IPS DF 6.9 (cell line): ENCODE data around the gene ZNF652.

Source experiments
- DNase-seq: peaks from one replicate; pipeline ENCODE4 v3.0.0-alpha.2; 2013; ENCODE audit warnings: low read depth, low spot score
- H3K27ac ChIP-seq: one replicate; pipeline ENCODE4 v1.5.1; 2013; ENCODE audit warnings: low read length, control low read depth
- H3K27me3 ChIP-seq: 2 replicates; pipeline ENCODE4 v1.6.1; 2013; ENCODE audit warnings: mild to moderate bottlenecking, low read length; ENCODE audit not compliant: control insufficient read depth, insufficient read depth
- H3K36me3 ChIP-seq: 2 replicates; pipeline ENCODE4 v1.6.1; 2013; ENCODE audit warnings: low read length; ENCODE audit not compliant: control insufficient read depth, insufficient read depth
- H3K4me1 ChIP-seq: 2 replicates; pipeline ENCODE4 v1.6.1; 2013; ENCODE audit warnings: low read length; ENCODE audit not compliant: control insufficient read depth, insufficient read depth
- H3K4me3 ChIP-seq: 2 replicates; pipeline ENCODE4 v1.5.1; 2013; ENCODE audit warnings: mild to moderate bottlenecking, low read length
- H3K9me3 ChIP-seq: 2 replicates; pipeline ENCODE4 v1.6.1; 2013; ENCODE audit warnings: low read length, inconsistent platforms; ENCODE audit not compliant: control insufficient read depth, insufficient read depth
- WGBS: extraction: QIAGEN DNeasy Blood & Tissue Kit; methylation state at CpG from one replicate; pipeline ENCODE4 v1.1.7; 2013; ENCODE audit warnings: mixed read lengths, missing lambda C conversion rate; ENCODE audit not compliant: insufficient read length, insufficient coverage; 5-methylcytosine and 5-hydroxymethylcytosine counted together

Gene ZNF652

DNA sequence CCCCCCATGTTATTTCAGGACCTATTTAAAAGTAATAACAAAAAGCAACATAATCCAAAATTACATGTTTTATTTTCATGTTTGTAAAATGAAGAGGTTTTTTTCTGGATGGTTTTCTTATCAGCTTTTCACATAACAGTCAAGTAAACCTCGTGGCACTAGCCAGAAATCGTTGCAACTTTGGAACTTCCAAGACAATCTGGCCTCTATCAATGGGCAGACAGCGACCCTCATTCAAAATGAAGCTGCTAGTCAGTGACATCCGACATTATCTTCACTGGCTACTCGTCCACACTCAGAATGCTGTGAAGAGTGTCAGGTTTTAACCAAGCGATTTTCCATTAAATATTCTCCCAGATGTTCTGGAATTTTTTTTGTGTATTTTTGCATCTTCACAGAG lies 22.7 kb downstream of the ZNF652 start:
- H3K4me1 ChIP-seq, result no peaks in the 10 kb centered on the region
- no peak for DNase-seq
- WGBS, result no CpG with 5 or more reads among the region's 6 CpGs

DNA sequence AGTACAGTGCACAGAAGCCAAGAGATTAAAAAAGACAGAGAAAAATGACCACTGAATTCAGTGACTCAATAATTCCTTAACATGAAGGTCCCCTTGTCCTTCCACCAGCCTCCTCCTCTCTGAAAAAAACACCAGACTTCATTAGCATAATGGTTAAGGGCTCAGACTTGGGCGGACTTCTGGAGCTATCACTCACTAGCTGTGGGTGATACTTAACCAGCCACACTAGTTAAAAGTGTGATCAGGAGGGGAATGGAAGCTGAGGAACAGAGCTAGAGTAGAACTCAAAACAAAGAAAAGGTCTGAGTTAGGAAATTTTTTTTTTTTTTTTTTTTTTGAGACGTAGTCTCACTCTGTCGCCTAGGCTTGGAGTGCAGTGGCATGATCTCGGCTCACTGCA lies 23.2 kb downstream of the ZNF652 start:
- no peak for DNase-seq
- no peaks in the 10 kb centered on the region for H3K36me3 ChIP-seq
- no peaks in the 10 kb centered on the region for H3K27me3 ChIP-seq
- H3K9me3 ChIP-seq, result no peaks in the 10 kb centered on the region
- no peaks in the 10 kb centered on the region for H3K4me1 ChIP-seq
- H3K4me3 ChIP-seq, result no peak overlapping the region
- no CpG with 5 or more reads among the region's 4 CpGs for WGBS
- no peak overlapping the region for H3K27ac ChIP-seq

More for the DNA sequence above, 22.7 kb downstream of the ZNF652 start:
- Histone ChIP-seq H3K27me3 (no peaks in the 10 kb centered on the region), H3K4me3 (no peak overlapping the region), H3K27ac (no peak overlapping the region), H3K9me3 (no peaks in the 10 kb centered on the region), H3K36me3 (no peaks in the 10 kb centered on the region)

DNA sequence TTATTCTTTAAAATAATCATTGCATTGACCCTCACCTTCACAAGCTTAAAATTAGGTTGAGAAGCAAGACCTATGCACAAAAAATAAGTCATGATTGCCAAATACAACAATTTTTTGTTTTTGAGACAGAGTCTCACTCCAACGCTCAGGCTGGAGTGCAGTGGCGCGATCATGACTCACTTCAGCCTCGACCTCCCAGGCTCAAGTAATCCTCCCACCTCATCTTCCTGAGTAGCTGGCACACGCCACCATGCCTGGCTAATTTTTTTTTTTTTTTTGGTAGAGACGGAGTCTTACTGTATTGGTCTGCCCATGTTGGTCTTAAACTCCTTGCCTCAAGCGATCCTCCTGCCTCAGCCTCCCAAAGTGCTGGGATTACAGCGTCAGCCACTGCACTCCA lies 24.2 kb downstream of the ZNF652 start:
- Histone ChIP-seq H3K27me3 (no peaks in the 10 kb centered on the region), H3K4me1 (no peaks in the 10 kb centered on the region), H3K4me3 (no peak overlapping the region), H3K9me3 (no peaks in the 10 kb centered on the region), H3K36me3 (no peaks in the 10 kb centered on the region), H3K27ac (no peak overlapping the region)
- no peak for DNase-seq
- WGBS, result no CpG with 5 or more reads among the region's 8 CpGs

DNA sequence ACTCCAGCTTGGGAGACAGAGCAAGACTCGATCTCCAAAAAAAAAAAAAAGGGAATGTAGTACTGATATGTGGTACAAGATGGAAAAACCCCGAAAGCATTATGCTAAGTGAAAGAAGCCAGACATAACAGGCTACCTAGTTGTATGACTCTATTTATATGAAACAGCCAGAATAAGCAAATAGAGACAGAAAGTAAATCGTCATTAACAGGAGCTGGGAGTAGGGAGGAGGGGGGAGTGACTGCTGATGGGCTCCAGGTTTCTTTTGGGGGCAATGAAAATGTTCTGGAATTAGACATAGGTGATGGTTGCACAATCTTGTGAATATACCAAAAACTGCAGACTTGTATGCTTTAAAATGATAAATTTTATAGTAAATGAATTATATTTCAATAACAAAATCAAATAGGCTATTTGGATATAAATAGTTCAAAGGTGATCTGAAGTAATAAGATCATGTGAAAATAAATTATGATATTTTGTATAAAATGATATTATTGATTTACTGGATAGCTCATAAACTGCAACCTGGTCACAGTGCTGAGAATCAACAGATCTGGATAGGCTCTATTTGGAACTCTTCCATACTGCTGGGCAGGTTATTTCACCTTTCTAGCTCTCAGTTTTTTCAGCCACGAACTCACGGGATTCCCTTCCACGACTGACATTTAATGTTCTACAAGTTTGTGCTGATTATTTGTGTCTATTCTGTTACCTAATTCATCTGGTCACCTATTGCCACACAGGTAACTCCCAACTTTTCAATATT lies 27.1 kb downstream of the ZNF652 start:
- H3K4me1 ChIP-seq, result no peaks in the 10 kb centered on the region
- H3K4me3 ChIP-seq, result no peak overlapping the region
- no peak for DNase-seq
- no peaks in the 10 kb centered on the region for H3K27me3 ChIP-seq
- H3K9me3 ChIP-seq, result no peaks in the 10 kb centered on the region
- H3K36me3 ChIP-seq, result no peaks in the 10 kb centered on the region
- no peak overlapping the region for H3K27ac ChIP-seq
- no CpG with 5 or more reads among the region's 6 CpGs for WGBS

DNA sequence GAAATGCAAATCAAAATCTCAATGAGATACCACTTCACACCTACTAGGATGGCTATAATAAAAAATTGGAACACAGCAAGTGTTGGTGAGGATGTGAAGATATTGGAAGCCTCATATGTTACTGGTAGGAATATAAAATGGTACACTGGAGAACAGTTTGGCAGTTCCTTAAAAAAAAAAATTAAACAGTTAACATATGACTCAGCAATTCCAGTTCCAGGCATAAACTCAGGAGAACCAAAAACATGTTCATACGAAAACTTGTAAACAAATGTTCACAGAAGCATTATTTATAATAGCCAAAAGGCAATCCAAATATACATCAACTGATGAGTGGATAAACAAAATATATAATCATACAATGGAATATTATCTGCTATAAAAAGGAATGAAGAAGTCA lies 28.2 kb downstream of the ZNF652 start:
- no peaks in the 10 kb centered on the region; the same call in 1 of the 2 replicates for H3K4me1 ChIP-seq
- H3K4me3 ChIP-seq, result no peak overlapping the region
- no peak overlapping the region for H3K27ac ChIP-seq
- no peak for DNase-seq
- H3K27me3 ChIP-seq, result no peaks in the 10 kb centered on the region
- no peaks in the 10 kb centered on the region for H3K36me3 ChIP-seq
- no CpG with 5 or more reads among the region's 1 CpG for WGBS
- H3K9me3 ChIP-seq, result no peaks in the 10 kb centered on the region

DNA sequence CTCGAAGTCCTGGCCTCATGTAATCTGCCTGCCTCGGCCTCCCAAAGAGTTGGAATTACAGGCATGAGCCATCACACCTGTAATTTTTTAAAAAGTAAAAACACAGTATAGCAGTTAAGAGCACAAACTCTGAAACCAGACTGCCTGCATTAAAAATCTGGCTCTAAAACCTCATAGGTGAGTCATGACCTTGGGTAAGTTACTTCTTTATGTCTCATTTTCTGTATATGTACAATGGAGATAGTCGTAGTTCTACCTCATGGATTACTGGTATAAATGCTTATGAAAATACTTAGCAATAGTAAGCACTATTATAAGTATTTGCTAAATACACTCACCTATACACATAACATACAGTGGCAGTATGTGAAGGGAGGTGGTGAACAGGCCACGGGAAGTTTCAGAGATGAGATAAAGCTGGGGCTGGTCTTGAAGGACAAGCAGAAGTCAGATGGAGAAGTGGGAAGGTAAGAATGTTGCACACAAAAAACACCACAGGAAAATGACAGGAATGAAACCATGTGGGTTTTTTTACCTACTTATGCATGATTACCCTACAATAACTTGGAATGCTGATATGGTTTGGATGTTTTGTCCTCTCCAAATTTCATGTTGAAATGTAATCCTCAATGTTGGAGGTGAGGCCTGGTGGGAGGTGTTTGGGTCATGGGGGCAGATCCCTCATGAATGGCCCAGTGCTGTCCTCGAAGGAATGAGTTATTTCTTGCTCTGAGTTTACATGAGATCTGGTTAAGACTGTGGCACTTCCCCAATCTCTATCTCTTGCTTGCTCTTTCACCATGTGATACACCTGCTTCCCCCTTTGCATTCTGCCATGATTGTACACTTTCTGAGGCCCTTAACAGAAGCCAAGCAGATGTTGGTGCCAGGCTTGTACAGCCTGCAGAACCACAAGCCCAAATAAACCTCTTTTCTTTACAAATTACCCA lies 33.9 kb downstream of the ZNF652 start:
- Histone ChIP-seq H3K4me1 (no peaks in the 10 kb centered on the region; the same call in 1 of the 2 replicates), H3K27ac (no peak overlapping the region), H3K36me3 (no peaks in the 10 kb centered on the region), H3K27me3 (no peaks in the 10 kb centered on the region), H3K9me3 (no peaks in the 10 kb centered on the region), H3K4me3 (no peak overlapping the region)
- WGBS, result no CpG with 5 or more reads among the region's 5 CpGs
- no peak for DNase-seq

DNA sequence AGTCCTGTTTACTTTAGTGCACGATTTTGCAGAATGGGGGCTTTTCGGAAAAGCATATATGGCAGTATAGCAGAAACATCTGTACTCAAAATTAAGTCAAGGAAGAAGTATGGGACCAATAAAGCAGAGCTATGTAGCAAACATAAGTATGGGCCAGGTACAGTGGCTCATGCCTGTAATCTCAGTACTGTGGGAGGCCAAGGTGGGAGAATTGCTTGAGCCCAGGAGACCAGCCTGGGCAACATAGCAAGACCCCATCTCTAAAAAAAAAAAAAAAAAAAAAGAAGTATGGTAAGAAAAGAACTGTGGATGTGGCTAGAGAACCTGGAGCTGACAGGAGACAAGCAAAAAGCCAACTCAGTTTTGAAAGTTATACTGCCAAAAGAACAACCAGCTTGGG lies 36.1 kb downstream of the ZNF652 start:
- no peaks in the 10 kb centered on the region for H3K36me3 ChIP-seq
- H3K27ac ChIP-seq, result no peak overlapping the region
- WGBS, result no CpG with 5 or more reads among the region's 2 CpGs
- no peak overlapping the region for H3K4me3 ChIP-seq
- H3K9me3 ChIP-seq, result no peaks in the 10 kb centered on the region
- H3K4me1 ChIP-seq, result no peaks in the 10 kb centered on the region; the same call in 1 of the 2 replicates
- no peaks in the 10 kb centered on the region for H3K27me3 ChIP-seq
- DNase-seq, result no peak

DNA sequence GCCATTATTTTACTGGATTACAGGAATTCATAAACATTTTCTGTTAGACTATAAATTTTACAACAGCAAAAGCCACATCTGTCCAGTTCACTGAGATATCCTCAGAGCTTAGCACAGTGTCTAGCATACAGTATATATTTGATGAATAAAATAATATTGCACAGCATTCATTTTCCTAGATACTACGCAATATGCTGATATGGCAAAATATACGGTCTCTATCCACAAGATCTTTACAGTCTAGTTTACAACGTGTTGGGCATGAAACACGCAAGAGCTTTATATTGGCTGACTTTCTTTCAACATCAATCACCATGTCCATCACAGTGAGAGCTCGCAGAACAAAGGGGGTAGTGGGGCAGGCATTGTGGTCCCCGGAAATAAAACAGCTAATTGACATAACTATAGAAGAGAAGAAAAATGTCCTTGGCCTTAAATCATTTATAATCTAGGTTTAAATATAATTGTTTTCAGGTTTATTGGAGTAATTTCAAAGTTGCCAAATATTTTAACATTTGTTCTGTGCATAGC lies 43.5 kb downstream of the ZNF652 start:
- Histone ChIP-seq H3K4me3 (no peak overlapping the region), H3K9me3 (no peaks in the 10 kb centered on the region), H3K27me3 (no peaks in the 10 kb centered on the region), H3K4me1 (no peaks in the 10 kb centered on the region), H3K27ac (no peak overlapping the region), H3K36me3 (no peaks in the 10 kb centered on the region)
- WGBS, result no CpG with 5 or more reads among the region's 6 CpGs
- no peak for DNase-seq

DNA sequence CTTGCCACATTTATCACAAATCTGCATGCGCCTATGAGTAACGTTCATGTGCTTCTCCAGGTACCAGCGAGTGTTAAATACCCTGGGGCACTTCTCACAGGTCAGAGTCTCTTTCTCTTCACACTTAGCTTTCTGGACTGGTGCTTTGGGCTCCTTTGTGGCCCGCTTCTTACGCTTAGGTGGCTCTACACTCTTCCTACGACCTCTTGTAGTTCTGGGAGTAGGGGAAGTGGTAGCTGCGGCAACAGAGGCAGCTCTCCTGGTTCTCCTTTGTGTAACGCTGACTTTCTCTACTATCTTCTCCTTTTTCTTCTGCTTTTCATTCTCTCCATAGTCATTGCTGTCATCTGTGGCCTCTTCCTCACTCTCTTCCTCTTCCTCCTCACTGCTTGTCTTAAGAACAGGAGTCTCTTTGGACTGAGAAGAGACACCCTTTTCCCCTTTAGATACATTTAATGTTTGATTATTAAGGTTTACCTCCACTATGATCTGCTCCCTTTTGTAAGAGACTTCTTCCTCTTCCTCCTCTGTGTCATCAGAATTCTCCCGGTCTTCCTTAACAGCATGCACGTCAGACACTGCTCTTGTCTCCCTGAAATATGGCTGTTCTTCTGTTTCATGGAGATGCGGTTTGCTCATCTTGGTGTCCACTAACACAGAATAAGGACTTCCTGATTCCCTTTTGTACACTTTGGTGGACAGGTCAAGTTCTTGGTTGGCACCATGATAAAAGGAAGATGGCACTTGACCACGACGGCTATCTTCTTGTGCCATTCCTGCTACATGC lies 45.0 kb downstream of the ZNF652 start:
- Histone ChIP-seq H3K9me3 (no peaks in the 10 kb centered on the region), H3K4me3 (no peak overlapping the region), H3K4me1 (no peaks in the 10 kb centered on the region), H3K36me3 (peaks cover 2% of the 10 kb centered on the region; the same call in 1 of the 2 replicates), H3K27me3 (no peaks in the 10 kb centered on the region), H3K27ac (no peak overlapping the region)
- WGBS, result no CpG with 5 or more reads among the region's 13 CpGs
- DNase-seq, result no peak

DNA sequence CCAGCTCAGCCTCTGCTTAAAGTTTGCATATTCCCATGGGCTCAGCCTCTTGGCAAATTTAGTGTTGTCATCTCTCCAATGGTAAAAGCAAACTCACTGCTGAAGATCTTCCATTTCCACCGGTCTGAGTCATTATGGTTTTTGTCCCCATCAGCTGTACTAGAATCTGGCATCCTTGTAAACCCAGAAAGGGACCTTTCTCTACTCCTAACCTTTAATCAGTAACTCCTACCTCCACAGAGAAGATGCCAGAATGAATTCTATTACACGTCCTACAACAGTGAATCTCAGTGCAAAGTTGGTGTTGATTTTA lies 45.8 kb downstream of the ZNF652 start:
- no peak for DNase-seq
- Histone ChIP-seq H3K4me3 (no peak overlapping the region), H3K4me1 (no peaks in the 10 kb centered on the region), H3K27me3 (no peaks in the 10 kb centered on the region), H3K36me3 (peaks cover 2% of the 10 kb centered on the region; the same call in 1 of the 2 replicates), H3K27ac (no peak overlapping the region), H3K9me3 (no peaks in the 10 kb centered on the region)
- WGBS, result no CpG with 5 or more reads among the region's 2 CpGs
